WI38 (cell line): ENCODE measurements around the gene RBM33.
A peak's percentile ranks its signal among the peaks of the same experiment; 100 is the strongest.
"Not testable (repeated sequence)": the region's sequence is repeated elsewhere in the genome, so short reads cannot be mapped to it uniquely, and the experiment has no call there.

Source experiments
- H3K4me3 ChIP-seq: 2 replicates; pipeline ENCODE4 v1.5.1; 2011; ENCODE audit warnings: low read depth, mild to moderate bottlenecking, control low read depth, low read length
- TF ChIP-seq, protein P1 (sequence below): IDR thresholded peaks from 2 replicates; pipeline ENCODE4 v1.5.1; 2012; ENCODE audit warnings: low read depth, mild to moderate bottlenecking, control low read depth, low read length

Gene RBM33

DNA sequence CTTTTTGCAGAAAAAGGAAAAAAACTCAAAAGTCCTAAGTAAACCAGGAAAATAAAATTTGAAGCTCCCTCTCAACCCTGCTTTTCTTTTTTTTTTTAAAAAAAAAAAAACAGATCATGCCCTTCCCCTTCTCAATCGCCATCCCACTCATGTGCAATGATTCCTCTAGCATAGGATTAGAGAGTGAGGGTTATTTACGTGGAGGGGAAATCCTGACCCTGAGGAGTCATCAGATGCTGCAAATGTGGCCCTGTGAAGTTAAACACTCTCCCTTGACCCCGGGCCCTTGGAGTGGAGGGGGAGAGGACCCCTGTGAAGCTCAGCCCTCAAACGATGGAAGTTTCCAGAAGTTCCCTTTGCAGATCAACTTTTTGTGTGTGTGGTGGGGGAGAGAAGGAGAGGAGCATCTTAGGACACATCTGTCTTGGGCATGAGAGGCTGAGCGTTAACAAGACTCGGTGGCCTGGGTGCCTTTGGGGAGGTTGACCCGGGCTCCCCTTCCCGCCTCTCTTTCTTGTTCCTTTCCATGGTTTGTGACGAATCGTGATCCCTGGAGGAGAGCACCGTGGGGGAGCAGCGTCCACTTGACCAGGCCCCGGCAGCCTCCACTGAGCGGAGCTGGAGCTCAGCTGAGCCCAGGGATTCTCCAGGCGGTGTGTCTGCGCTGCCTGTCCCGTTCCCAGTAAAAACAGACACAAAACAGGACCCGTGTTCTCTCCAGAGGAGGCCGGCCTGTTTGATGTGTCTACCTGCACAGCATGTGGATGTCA lies 169.3 kb downstream of the RBM33 start:
- TF ChIP-seq, protein P1, sequence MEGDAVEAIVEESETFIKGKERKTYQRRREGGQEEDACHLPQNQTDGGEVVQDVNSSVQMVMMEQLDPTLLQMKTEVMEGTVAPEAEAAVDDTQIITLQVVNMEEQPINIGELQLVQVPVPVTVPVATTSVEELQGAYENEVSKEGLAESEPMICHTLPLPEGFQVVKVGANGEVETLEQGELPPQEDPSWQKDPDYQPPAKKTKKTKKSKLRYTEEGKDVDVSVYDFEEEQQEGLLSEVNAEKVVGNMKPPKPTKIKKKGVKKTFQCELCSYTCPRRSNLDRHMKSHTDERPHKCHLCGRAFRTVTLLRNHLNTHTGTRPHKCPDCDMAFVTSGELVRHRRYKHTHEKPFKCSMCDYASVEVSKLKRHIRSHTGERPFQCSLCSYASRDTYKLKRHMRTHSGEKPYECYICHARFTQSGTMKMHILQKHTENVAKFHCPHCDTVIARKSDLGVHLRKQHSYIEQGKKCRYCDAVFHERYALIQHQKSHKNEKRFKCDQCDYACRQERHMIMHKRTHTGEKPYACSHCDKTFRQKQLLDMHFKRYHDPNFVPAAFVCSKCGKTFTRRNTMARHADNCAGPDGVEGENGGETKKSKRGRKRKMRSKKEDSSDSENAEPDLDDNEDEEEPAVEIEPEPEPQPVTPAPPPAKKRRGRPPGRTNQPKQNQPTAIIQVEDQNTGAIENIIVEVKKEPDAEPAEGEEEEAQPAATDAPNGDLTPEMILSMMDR = no peak
- H3K4me3 ChIP-seq = no peak overlapping the region

DNA sequence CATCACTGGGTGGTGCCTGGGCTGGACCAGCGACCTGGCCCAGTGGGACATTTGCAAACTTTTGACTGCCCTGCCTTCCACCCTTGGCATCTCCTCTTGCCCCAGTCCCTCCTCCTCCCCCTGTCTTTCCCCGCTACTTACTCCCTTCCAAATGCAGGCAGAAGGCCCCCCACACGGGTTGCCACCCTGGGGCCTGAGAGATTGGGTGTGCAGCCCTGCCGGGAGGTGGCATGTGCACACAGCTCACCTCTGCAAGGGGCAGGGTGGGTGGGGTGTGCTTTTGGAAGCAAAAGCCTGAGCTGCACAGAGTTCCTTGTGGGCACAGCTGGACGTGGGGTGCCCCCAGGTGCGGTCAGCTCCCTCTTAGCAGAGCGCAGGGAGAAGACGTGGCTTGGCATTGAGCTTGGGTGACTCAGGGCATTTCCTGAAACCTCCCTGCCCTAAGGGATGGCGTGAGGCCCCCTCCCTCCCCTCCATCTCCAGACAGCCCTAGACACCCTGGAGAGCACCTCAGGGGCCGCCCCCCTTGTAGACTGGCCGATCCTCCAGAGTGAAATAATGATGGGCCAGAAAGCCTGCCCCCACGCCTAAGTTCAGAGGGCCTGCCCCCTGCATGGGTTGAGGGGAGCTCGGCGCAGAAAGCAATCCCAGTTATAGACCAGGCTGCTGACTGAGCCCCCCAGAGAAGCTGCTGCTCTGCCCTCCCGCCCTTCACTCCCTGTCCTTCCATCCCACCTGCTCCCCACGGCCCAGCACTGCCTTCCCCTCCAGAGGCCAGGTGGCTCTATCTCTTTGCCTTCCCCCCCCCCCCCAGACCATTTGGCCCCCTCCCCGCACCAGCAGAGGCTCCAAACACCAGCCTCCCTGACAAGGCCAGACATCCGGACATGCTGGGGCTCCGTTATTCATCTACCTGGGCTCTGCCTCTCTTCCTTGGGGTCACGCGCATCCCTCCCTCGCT lies 170.1 kb downstream of the RBM33 start:
- TF ChIP-seq, protein P1 = no peak
- H3K4me3 ChIP-seq = no peak overlapping the region

DNA sequence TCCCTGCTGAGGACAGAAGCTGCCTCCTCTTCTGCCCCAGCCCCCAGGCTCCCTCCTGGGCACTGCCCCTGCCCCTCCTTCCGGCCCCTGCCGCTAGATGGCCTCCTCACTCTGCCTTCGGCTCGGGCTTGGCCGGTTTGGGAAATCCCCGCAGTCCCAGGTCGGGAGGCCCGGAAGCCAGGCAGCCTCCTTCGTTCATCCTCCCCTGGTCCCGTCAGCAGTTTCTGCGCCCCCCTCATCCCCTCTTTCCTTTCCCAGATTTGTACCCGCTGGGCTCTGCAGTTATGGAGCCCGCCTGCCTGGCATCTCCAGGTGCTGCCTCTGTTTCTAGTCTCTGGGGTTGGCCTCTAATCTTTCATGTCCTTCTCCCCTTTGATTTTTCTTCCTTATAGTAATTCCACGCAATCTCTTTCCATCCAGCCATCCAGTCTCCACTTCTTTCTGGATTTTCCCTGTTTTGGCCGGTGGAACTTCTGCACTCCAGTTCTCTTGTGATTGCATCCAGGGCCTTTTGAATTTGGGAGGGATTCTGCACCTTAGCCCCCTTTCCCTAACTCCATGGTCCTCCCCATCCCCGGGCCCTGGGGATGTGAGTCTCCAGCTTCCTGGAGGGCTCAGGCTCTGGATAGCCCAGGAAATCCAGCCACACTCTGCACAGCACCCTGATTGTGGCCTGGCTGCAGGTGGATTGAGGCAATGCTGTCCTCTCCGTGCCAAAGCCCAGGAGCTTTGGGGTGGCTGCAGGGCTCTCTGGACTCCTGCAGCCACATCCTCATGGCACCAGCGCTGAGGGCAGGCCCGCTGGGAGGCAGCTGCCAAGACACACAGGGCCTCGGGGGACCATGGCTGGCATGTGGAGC lies 171.1 kb downstream of the RBM33 start:
- H3K4me3 ChIP-seq = no peak overlapping the region
- TF ChIP-seq, protein P1 = peak; percentile 53

DNA sequence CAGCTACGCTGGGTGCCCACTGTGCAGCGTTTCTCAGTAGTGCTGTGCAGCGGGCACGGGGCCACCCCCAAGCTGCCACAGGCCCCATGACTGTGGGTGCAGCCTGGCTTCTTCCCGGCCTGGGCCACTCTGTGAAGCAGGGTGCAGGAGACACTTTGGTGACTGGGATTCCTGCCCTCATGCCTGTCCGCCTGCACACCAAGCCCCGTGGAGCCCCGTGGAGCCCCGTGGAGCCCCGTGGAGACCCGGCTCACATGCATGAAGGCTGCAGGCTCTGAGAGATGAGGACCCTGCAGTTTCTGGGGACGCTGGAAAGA lies 171.7 kb downstream of the RBM33 start:
- TF ChIP-seq, protein P1 = no peak
- no peak overlapping the region for H3K4me3 ChIP-seq

DNA sequence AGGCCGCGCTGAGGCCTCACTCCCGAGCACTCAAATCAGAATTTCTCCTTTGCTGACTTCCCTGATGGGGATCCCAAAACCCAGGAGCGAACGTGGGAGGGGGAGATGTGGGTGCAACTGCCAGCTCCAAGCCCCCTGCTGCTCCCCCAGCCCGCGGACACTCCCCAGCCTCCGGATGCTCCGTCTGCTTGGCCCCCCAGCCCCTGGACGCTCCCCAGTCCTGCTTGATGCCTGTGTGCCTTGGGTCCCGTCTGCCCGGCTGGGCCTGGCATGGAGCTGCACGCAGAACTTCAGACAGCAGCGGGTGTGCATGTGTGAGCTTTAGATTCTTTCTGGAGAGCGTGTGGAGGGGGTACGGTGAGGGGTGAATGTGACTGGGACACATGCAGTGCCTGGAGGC lies 172.5 kb downstream of the RBM33 start:
- TF ChIP-seq, protein P1 = no peak
- H3K4me3 ChIP-seq = no peak overlapping the region

DNA sequence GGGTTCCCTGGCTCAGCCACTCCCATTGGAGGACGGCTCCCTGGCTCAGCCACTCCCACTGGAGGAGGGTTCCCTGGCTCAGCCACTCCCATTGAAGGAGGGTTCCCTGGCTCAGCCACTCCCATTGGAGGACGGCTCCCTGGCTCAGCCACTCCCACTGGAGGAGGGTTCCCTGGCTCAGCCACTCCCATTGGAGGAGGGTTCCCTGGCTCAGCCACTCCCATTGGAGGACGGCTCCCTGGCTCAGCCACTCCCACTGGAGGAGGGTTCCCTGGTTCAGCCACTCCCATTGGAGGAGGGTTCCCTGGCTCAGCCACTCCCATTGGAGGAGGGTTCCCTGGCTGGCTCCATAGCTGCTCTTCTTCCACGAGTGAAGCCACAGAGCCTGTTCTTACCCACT lies 173.1 kb downstream of the RBM33 start:
- H3K4me3 ChIP-seq = not testable (repeated sequence)

DNA sequence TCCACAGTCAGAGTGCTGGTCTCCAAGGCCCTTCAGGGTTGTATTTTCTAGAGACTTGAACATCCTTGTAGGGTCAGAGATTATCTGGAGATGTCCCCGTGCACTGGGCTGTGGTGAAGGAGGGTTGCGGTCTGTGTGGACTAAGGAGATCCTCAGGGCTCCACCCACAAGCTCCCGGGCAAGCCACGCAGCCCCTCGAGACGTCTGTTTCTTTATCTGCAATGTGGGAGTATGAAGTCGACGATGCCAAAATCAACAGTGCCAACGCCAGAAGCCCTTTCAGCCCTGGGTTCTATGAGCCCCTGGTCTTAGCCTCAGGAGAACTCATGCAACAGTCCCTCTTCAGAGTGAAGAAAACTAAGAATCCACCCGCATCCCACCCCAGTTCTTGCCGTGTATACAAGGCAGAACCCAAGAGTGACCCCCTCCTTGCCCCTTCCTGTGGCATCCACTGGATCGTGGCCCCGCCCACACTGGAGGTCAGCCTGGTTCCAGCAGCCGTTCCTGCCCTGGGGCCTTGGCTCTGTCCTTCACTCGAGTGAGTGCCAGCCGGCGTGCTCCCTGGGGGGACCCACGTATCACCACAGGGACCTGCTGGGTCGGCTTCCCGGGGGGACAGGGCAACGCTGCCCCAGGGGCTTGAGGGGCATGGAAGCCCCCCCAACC lies 173.8 kb downstream of the RBM33 start:
- TF ChIP-seq, protein P1 = no peak
- no peak overlapping the region for H3K4me3 ChIP-seq
